ENCODE measurements around the gene WNT3A. TPM values are rescaled to one million over a fixed set of nuclear protein-coding genes. Genes with fewer than 3 reads are reported as not detected.

Gene WNT3A
- total RNA-seq, 4 donors from 2014 or later = 0.76 to 2.7 (median 1.3) TPM

GRCh38 chr1:228089519-228090380 is 83.0 kb downstream of the WNT3A start:
- no peak for DNase-seq
- Histone ChIP-seq H3K4me1 (peaks cover 85 to 94% (median 88%) of the 10 kb centered on the region in 3 donors), H3K27me3 (no peaks in the 10 kb centered on the region), H3K27ac (peak overlapping the region; percentile 49 to 100 (median 80)), H3K4me3 (peak overlapping the region in 1 of 4 donors; percentile 12), H3K36me3 (peaks cover 3 to 16% (median 5%) of the 10 kb centered on the region in 3 donors), H3K9me3 (peaks cover 0 to 8% (median 5%) of the 10 kb centered on the region in 3 donors)
- intact Hi-C loops (cut with DNase I) = loop anchor here (10.0 kb wide), 1 partner anchor 305 kb away; no protein-coding TSS in a partner anchor
- WGBS, 2 donors = 14 to 34% methylated on average over 1 to 3 of the region's 12 CpGs
- TF ChIP-seq CTCF (IDR thresholded peaks at IDR 0.05) (no peak), POLR2A (IDR thresholded peaks at IDR 0.05) (no peak)

- H3K27me3 ChIP-seq = no peaks in the 10 kb centered on the region
- peaks cover 76 to 91% (median 79%) of the 10 kb centered on the region in 3 donors for H3K4me1 ChIP-seq
- peaks cover 0 to 12% (median 10%) of the 10 kb centered on the region in 3 donors for H3K9me3 ChIP-seq
- H3K27ac ChIP-seq = peak overlapping the region in 2 of 4 donors; percentile 100
- TF ChIP-seq POLR2A (IDR thresholded peaks at IDR 0.05) (no peak), CTCF (IDR thresholded peaks at IDR 0.05) (no peak)
- DNase-seq = no peak
- WGBS, 2 donors = 15 to 33% methylated on average over 1 to 2 of the region's 2 CpGs
- intact Hi-C loops (cut with DNase I) = no loop called here
- H3K36me3 ChIP-seq = peaks cover 3 to 24% (median 5%) of the 10 kb centered on the region in 3 donors
- no peak overlapping the region for H3K4me3 ChIP-seq
These were observed 83.8 kb downstream of the WNT3A start for GRCh38 chr1:228090613-228091081.

- no peak overlapping the region for H3K4me3 ChIP-seq
- peaks cover 72 to 91% (median 75%) of the 10 kb centered on the region in 3 donors for H3K4me1 ChIP-seq
- no peak for DNase-seq
- peak overlapping the region in 2 of 4 donors; percentile 100 for H3K27ac ChIP-seq
- intact Hi-C loops (cut with DNase I) = no loop called here
- H3K9me3 ChIP-seq = peaks cover 0 to 12% (median 10%) of the 10 kb centered on the region in 3 donors
- 64 to 66% methylated on average over 4 of the region's 4 CpGs for whole genome bisulfite sequencing, 2 donors
- H3K36me3 ChIP-seq = peaks cover 3 to 29% (median 5%) of the 10 kb centered on the region in 3 donors
- no peak for TF ChIP-seq POLR2A (IDR thresholded peaks at IDR 0.05)
- no peak for TF ChIP-seq CTCF (IDR thresholded peaks at IDR 0.05)
- no peaks in the 10 kb centered on the region for H3K27me3 ChIP-seq
These were observed 84.3 kb downstream of the WNT3A start for GRCh38 chr1:228091084-228091483.

- WGBS, 2 donors = 65 to 74% methylated on average over 6 to 7 of the region's 11 CpGs
- no peak for DNase-seq
- TF ChIP-seq POLR2A (IDR thresholded peaks at IDR 0.05) (no peak), CTCF (IDR thresholded peaks at IDR 0.05) (no peak)
- peaks cover 10 to 43% (median 12%) of the 10 kb centered on the region in 3 donors for H3K36me3 ChIP-seq
- H3K4me1 ChIP-seq = peaks cover 58 to 86% (median 63%) of the 10 kb centered on the region in 3 donors
- H3K9me3 ChIP-seq = peaks cover 0 to 12% (median 10%) of the 10 kb centered on the region in 3 donors
- peak overlapping the region; percentile 32 to 100 (median 57) for H3K27ac ChIP-seq
- H3K27me3 ChIP-seq = no peaks in the 10 kb centered on the region
- intact Hi-C loops (cut with DNase I) = no loop called here
- H3K4me3 ChIP-seq = no peak overlapping the region
These were observed 85.7 kb downstream of the WNT3A start for GRCh38 chr1:228092342-228093049.

All from esophagus squamous epithelium (tissue), 5 donors.